IMR-90 (cell line): ENCODE measurements around the gene FXYD6. TPM values are rescaled to one million over a fixed set of nuclear protein-coding genes. Genes with fewer than 3 reads are reported as not detected.

ENCODE experiments used
- ATAC-seq: fragments of 200-7000 bp; cut with Tn5 transposase; 2 replicates; pipeline ENCODE4 v1.9.1; 2020; ENCODE audit warnings: low read depth, mild to moderate bottlenecking, moderate library complexity
- BruUV-seq: library from RNA; stranded (reverse); fragments of 400-500 nt; replicated peaks from 2 replicates; lab custom pipeline; 2021; lab: Mats Ljungman, UMichigan
- CTCF ChIA-PET: fragments of 300-600 bp; formaldehyde crosslinking; extraction: SDS; loops from one replicate; lab custom pipeline; 2021; ENCODE audit warnings: antibody characterized with exemption; lab: Yijun Ruan, JAX
- POLR2A ChIA-PET: fragments of 300-600 bp; sonication (Branson Sonifier 250); formaldehyde crosslinking; loops from one replicate; lab custom pipeline; 2022; ENCODE audit warnings: antibody characterized with exemption; ENCODE audit not compliant: unreplicated experiment; lab: Charles Lee
- DNase-seq: peaks from one replicate; pipeline ENCODE4 v3.0.0; 2013
- H2AFZ ChIP-seq: replicated peaks from 2 replicates; pipeline ENCODE3; 2013; ENCODE audit warnings: low read length, mild to moderate bottlenecking; ENCODE audit not compliant: poor library complexity
- H2AK5ac ChIP-seq: 2 replicates; pipeline ENCODE4 v1.6.1; 2013; ENCODE audit warnings: low read depth, low read length, inconsistent platforms
- H2AK9ac ChIP-seq: replicated peaks from 2 replicates; pipeline ENCODE3; 2013; ENCODE audit warnings: mild to moderate bottlenecking, low read depth, low read length, moderate library complexity; ENCODE audit not compliant: poor library complexity
- H2BK120ac ChIP-seq: 2 replicates; pipeline ENCODE4 v1.6.1; 2013; ENCODE audit warnings: low read depth, low read length, inconsistent platforms
- H2BK15ac ChIP-seq: 3 replicates; pipeline ENCODE4 v1.6.1; 2013; ENCODE audit warnings: low read depth, low read length, inconsistent platforms
- H2BK20ac ChIP-seq: 2 replicates; pipeline ENCODE4 v1.6.1; 2013; ENCODE audit warnings: low read depth, mild to moderate bottlenecking, inconsistent platforms, low read length, moderate library complexity
- H2BK5ac ChIP-seq: 2 replicates; pipeline ENCODE4 v1.6.1; 2013; ENCODE audit warnings: mild to moderate bottlenecking, low read depth, low read length, inconsistent platforms; ENCODE audit not compliant: poor library complexity, severe bottlenecking
- H3K14ac ChIP-seq: replicated peaks from 2 replicates; pipeline ENCODE4 v1.6.1; 2013; ENCODE audit warnings: low read depth, low read length, inconsistent platforms
- H3K18ac ChIP-seq: 2 replicates; pipeline ENCODE4 v1.6.1; 2013; ENCODE audit warnings: low read depth, low read length, control low read depth
- H3K23ac ChIP-seq: 2 replicates; pipeline ENCODE4 v1.6.1; 2013; ENCODE audit warnings: low read depth, low read length, inconsistent platforms
- H3K27ac ChIP-seq: 2 replicates; pipeline ENCODE4 v1.5.1; 2013; ENCODE audit warnings: mild to moderate bottlenecking, control low read depth, low read length; ENCODE audit not compliant: insufficient read depth
- H3K27me3 ChIP-seq: 2 replicates; pipeline ENCODE4 v1.6.1; 2013; ENCODE audit warnings: low read length; ENCODE audit not compliant: control insufficient read depth, insufficient read depth
- H3K36me3 ChIP-seq: 2 replicates; pipeline ENCODE4 v1.6.1; 2013; ENCODE audit warnings: low read length, mixed read lengths; ENCODE audit not compliant: control insufficient read depth, insufficient read depth
- H3K4ac ChIP-seq: 2 replicates; pipeline ENCODE4 v1.6.1; 2013; ENCODE audit warnings: low read depth, low read length, inconsistent platforms
- H3K4me1 ChIP-seq: 2 replicates; pipeline ENCODE4 v1.6.1; 2013; ENCODE audit warnings: low read length, mixed read lengths; ENCODE audit not compliant: control insufficient read depth, insufficient read depth
- H3K4me2 ChIP-seq: 2 replicates; pipeline ENCODE4 v1.6.1; 2013; ENCODE audit warnings: low read depth, mild to moderate bottlenecking, control low read depth, low read length, moderate library complexity
- H3K4me3 ChIP-seq: 2 replicates; pipeline ENCODE4 v1.5.1; 2013; ENCODE audit warnings: low read depth, mild to moderate bottlenecking, control low read depth, low read length, moderate library complexity; ENCODE audit not compliant: insufficient read depth
- H3K56ac ChIP-seq: 2 replicates; pipeline ENCODE4 v1.6.1; 2013; ENCODE audit warnings: low read length, inconsistent platforms; ENCODE audit not compliant: insufficient read depth; ENCODE audit errors: extremely low read depth
- H3K79me1 ChIP-seq, 2 experiments: 2 replicates each; pipeline ENCODE4 v1.6.1; 2013; ENCODE audit warnings: low read length in 2 of 2, inconsistent platforms in 1 of 2, low read depth in 1 of 2
- H3K9ac ChIP-seq: 2 replicates; pipeline ENCODE4 v1.6.1; 2013; ENCODE audit warnings: low read depth, low read length, control low read depth
- H3K9me1 ChIP-seq: 2 replicates; pipeline ENCODE4 v1.6.1; 2013; ENCODE audit warnings: low read length, inconsistent platforms; ENCODE audit not compliant: insufficient read depth
- H3K9me3 ChIP-seq: 2 replicates; pipeline ENCODE4 v1.6.1; 2013; ENCODE audit warnings: low read length; ENCODE audit not compliant: control insufficient read depth, insufficient read depth
- H4K20me1 ChIP-seq: 2 replicates; pipeline ENCODE4 v1.6.1; 2013; ENCODE audit warnings: low read length, inconsistent platforms; ENCODE audit not compliant: insufficient read depth
- H4K5ac ChIP-seq: 2 replicates; pipeline ENCODE4 v1.6.1; 2013; ENCODE audit warnings: mild to moderate bottlenecking, low read depth, low read length, control low read depth
- H4K8ac ChIP-seq, 2 experiments: 2 replicates each; pipeline ENCODE4 v1.6.1; 2013; ENCODE audit warnings: low read depth in 2 of 2, low read length in 2 of 2, control low read depth in 1 of 2, inconsistent platforms in 1 of 2
- H4K91ac ChIP-seq: 2 replicates; pipeline ENCODE4 v1.6.1; 2013; ENCODE audit warnings: low read depth, low read length, inconsistent platforms; ENCODE audit not compliant: insufficient read depth
- BHLHE40 ChIP-seq: fragments of 150-350 bp; IDR thresholded peaks from 2 replicates; pipeline ENCODE4 v1.6.1; 2016; ENCODE audit warnings: mild to moderate bottlenecking, low read depth, low read length
- CEBPB ChIP-seq: IDR thresholded peaks from 2 replicates; pipeline ENCODE4 v1.6.1; 2012; ENCODE audit warnings: low read depth, low read length, improper control_type of control experiment
- CHD1 ChIP-seq: IDR thresholded peaks from 2 replicates; pipeline ENCODE4 v1.6.1; 2012; ENCODE audit warnings: low read depth, low read length, improper control_type of control experiment
- ELK1 ChIP-seq: fragments of 150-350 bp; IDR thresholded peaks from 2 replicates; pipeline ENCODE4 v1.6.1; 2016; ENCODE audit warnings: low read depth, mild to moderate bottlenecking, low read length, moderate library complexity, borderline replicate concordance
- FOS ChIP-seq: fragments of 150-350 bp; IDR thresholded peaks from 2 replicates; pipeline ENCODE4 v1.6.1; 2016; ENCODE audit warnings: low read depth, low read length
- MAFK ChIP-seq: IDR thresholded peaks from 2 replicates; pipeline ENCODE4 v1.6.1; 2012; ENCODE audit warnings: low read depth, low read length, improper control_type of control experiment
- MXI1 ChIP-seq: IDR thresholded peaks from 2 replicates; pipeline ENCODE4 v1.6.1; 2012; ENCODE audit warnings: low read depth, mild to moderate bottlenecking, low read length, moderate library complexity, borderline replicate concordance
- NFE2L2 ChIP-seq: fragments of 150-350 bp; IDR thresholded peaks from 2 replicates; pipeline ENCODE4 v1.6.1; 2016; ENCODE audit warnings: low read depth, mild to moderate bottlenecking, low read length
- POLR2A ChIP-seq: IDR thresholded peaks from 2 replicates; pipeline ENCODE4 v1.6.1; 2012; ENCODE audit warnings: mild to moderate bottlenecking, low read depth, low read length
- RAD21 ChIP-seq: IDR thresholded peaks from 2 replicates; pipeline ENCODE4 v1.6.1; 2012; ENCODE audit warnings: low read length, improper control_type of control experiment
- RCOR1 ChIP-seq: IDR thresholded peaks from 2 replicates; pipeline ENCODE4 v1.6.1; 2012; ENCODE audit warnings: mild to moderate bottlenecking, low read length, improper control_type of control experiment; ENCODE audit not compliant: insufficient replicate concordance
- RFX5 ChIP-seq: IDR thresholded peaks from 2 replicates; pipeline ENCODE4 v1.8.0; 2012; ENCODE audit warnings: low read depth, mild to moderate bottlenecking, low read length, moderate library complexity
- SMC3 ChIP-seq: fragments of 150-350 bp; IDR thresholded peaks from 2 replicates; pipeline ENCODE4 v1.6.1; 2016; ENCODE audit warnings: low read depth, mild to moderate bottlenecking, antibody characterized with exemption, low read length, moderate library complexity
- USF2 ChIP-seq: fragments of 150-350 bp; IDR thresholded peaks from 2 replicates; pipeline ENCODE4 v1.6.1; 2017; ENCODE audit warnings: mild to moderate bottlenecking, antibody characterized with exemption, low read length, low read depth
- WGBS, 2 experiments: methylation state at CpG; one replicate each; pipeline versions ENCODE4 v1.1.5 to v1.1.7; 2013; ENCODE audit warnings: missing lambda C conversion rate in 2 of 2; ENCODE audit not compliant: insufficient read length in 1 of 2; ENCODE audit errors: extremely low coverage in 2 of 2; 5-methylcytosine and 5-hydroxymethylcytosine counted together
- dilution Hi-C: fragments of 300-500 bp; cut with HindIII; formaldehyde crosslinking; loops from one replicate; pipeline ENCODE4 v1.14.3; 2018; ENCODE audit warnings: low sequenced_read_pairs; ENCODE audit not compliant: unreplicated experiment
- in situ Hi-C: fragments of 300-500 bp; cut with MboI; formaldehyde crosslinking; loops from 3 replicates; pipeline ENCODE4 v1.14.3; 2019; ENCODE audit warnings: low sequenced_read_pairs, inconsistent platforms, mixed read lengths
- intact Hi-C: fragments of 100-400 bp; cut with micrococcal nuclease; formaldehyde crosslinking; loops from 2 replicates; pipeline ENCODE4 v1.10.0; 2022
- polyA plus RNA-seq, 3 experiments: library from polyadenylated mRNA; depleted of rRNA; stranded (reverse); fragments of >200 nt; gene quantifications; 2 replicates each; pipeline ENCODE4 v1.2.3, GENCODE V29; 2012; ENCODE audit warnings: low replicate concordance in 1 of 3
- total RNA-seq: library from RNA; depleted of rRNA; stranded (reverse); fragments of >200 nt; gene quantifications from 2 replicates; pipeline ENCODE4 v1.2.3, GENCODE V29; 2012
- TF ChIP-seq, protein P1 (sequence below): conservative IDR thresholded peaks from 2 replicates; pipeline ENCODE4 v1.5.1; 2012; ENCODE audit warnings: mild to moderate bottlenecking, low read depth, low read length, improper control_type of control experiment

The FXYD6 gene
- total and polyA plus RNA-seq, 2 of the 4 experiments (the other 2 are of a cell fraction): 0.32 TPM; not detected in 1

- dilution Hi-C loops: no loop called here
- H2BK120ac ChIP-seq: no peak overlapping the region
- H2AK5ac ChIP-seq: no peak overlapping the region
- no peaks in the 10 kb centered on the region for H3K79me1 ChIP-seq
- H3K23ac ChIP-seq: no peak overlapping the region
- H2BK15ac ChIP-seq: no peak overlapping the region
- no peaks in the 10 kb centered on the region for H3K9me3 ChIP-seq
- H4K8ac ChIP-seq: no peak overlapping the region
- no peak overlapping the region for H4K5ac ChIP-seq
- DNase-seq (no peak), ATAC-seq (no peak)
- H2AFZ ChIP-seq: no peak overlapping the region
- in situ Hi-C loops: no loop called here
- no peaks in the 10 kb centered on the region for H3K9me1 ChIP-seq
- no peak overlapping the region for H3K9ac ChIP-seq
- no peak overlapping the region for H2AK9ac ChIP-seq
- intact Hi-C loops: no loop called here
- ChIA-PET CTCF (no interaction called here), POLR2A (no interaction called here)
- H2BK20ac ChIP-seq: no peak overlapping the region
- H3K56ac ChIP-seq: no peak overlapping the region
- no peak overlapping the region for H3K27ac ChIP-seq
- H3K14ac ChIP-seq: no peak overlapping the region
- H3K36me3 ChIP-seq: no peaks in the 10 kb centered on the region
- H3K27me3 ChIP-seq: peaks cover 2% of the 10 kb centered on the region; the same call in 1 of the 2 replicates
- H3K4me1 ChIP-seq: no peaks in the 10 kb centered on the region
- no peaks in the 10 kb centered on the region for H4K20me1 ChIP-seq
- no CpG with 5 or more reads among the region's 13 CpGs for WGBS, 2 experiments
- H3K4me3 ChIP-seq: no peak overlapping the region
- H2BK5ac ChIP-seq: no peak overlapping the region
- no peak overlapping the region for H3K18ac ChIP-seq
- H3K4ac ChIP-seq: no peak overlapping the region
- no peak overlapping the region for H4K91ac ChIP-seq
- no peak overlapping the region for H3K4me2 ChIP-seq
- no TSS peak for BruUV-seq
- TF ChIP-seq FOS (no peak), MXI1 (no peak), RFX5 (no peak), RAD21 (no peak), NFE2L2 (no peak), SMC3 (no peak), USF2 (no peak), ELK1 (no peak), POLR2A (no peak), MAFK (no peak), BHLHE40 (no peak), CEBPB (no peak), RCOR1 (no peak), CHD1 (no peak)
- TF ChIP-seq, protein P1, sequence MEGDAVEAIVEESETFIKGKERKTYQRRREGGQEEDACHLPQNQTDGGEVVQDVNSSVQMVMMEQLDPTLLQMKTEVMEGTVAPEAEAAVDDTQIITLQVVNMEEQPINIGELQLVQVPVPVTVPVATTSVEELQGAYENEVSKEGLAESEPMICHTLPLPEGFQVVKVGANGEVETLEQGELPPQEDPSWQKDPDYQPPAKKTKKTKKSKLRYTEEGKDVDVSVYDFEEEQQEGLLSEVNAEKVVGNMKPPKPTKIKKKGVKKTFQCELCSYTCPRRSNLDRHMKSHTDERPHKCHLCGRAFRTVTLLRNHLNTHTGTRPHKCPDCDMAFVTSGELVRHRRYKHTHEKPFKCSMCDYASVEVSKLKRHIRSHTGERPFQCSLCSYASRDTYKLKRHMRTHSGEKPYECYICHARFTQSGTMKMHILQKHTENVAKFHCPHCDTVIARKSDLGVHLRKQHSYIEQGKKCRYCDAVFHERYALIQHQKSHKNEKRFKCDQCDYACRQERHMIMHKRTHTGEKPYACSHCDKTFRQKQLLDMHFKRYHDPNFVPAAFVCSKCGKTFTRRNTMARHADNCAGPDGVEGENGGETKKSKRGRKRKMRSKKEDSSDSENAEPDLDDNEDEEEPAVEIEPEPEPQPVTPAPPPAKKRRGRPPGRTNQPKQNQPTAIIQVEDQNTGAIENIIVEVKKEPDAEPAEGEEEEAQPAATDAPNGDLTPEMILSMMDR: no peak
Measured at GRCh38 chr11:117902001-117902845, 25.8 kb upstream of the FXYD6 start.
